Activated gamma-delta T cell treated with Interleukin-2 at 50 U/mL for 16 hours (primary cell): ENCODE results near the gene SH3TC1.

ENCODE experiments used
- DNase-seq: peaks from one replicate; pipeline ENCODE4 v3.0.0-alpha.2; 2020

The SH3TC1 gene

GRCh38 chr4:8198906-8199593, at the start of gene SH3TC1:
SH3TC1 (plus strand) TSS chr4:8199290; CDS start chr4:8205195, 5,905 bp downstream.
- peak; percentile 51 for DNase-seq

GRCh38 chr4:8149664-8150063, 49.4 kb upstream of the SH3TC1 start:
- no peak for DNase-seq

- DNase-seq: no peak
Observed at GRCh38 chr4:8150152-8151090, 48.7 kb upstream of the SH3TC1 start.

GRCh38 chr4:8151165-8151650, 47.9 kb upstream of the SH3TC1 start:
- no peak for DNase-seq

GRCh38 chr4:8152090-8152864, 46.8 kb upstream of the SH3TC1 start:
- DNase-seq: no peak

GRCh38 chr4:8152865-8153257, 46.2 kb upstream of the SH3TC1 start:
- no peak for DNase-seq

- no peak for DNase-seq
Observed at GRCh38 chr4:8153441-8153840, 45.6 kb upstream of the SH3TC1 start.

- no peak for DNase-seq
Observed at GRCh38 chr4:8155048-8155447, 44.0 kb upstream of the SH3TC1 start.

GRCh38 chr4:8155660-8156421, 43.2 kb upstream of the SH3TC1 start:
- no peak for DNase-seq

GRCh38 chr4:8156617-8157016, 42.5 kb upstream of the SH3TC1 start:
- DNase-seq: no peak

GRCh38 chr4:8157496-8157895, 41.6 kb upstream of the SH3TC1 start:
- no peak for DNase-seq

GRCh38 chr4:8157944-8158709, 41.0 kb upstream of the SH3TC1 start:
- no peak for DNase-seq

- peak; percentile 98 for DNase-seq
Observed at GRCh38 chr4:8158710-8159536, 40.2 kb upstream of the SH3TC1 start, which contains the start of gene ABLIM2. ABLIM2 (minus strand) TSS chr4:8158813; CDS start chr4:8158689, 124 bp downstream.

- DNase-seq: no peak
Observed at GRCh38 chr4:8159537-8160232, 39.4 kb upstream of the SH3TC1 start.

GRCh38 chr4:8160233-8160560, 38.9 kb upstream of the SH3TC1 start:
- DNase-seq: no peak

- no peak for DNase-seq
Observed at GRCh38 chr4:8160572-8160971, 38.5 kb upstream of the SH3TC1 start.

GRCh38 chr4:8162625-8163024, 36.5 kb upstream of the SH3TC1 start:
- no peak for DNase-seq

GRCh38 chr4:8163026-8163425, 36.1 kb upstream of the SH3TC1 start:
- DNase-seq: no peak

GRCh38 chr4:8163436-8164193, 35.5 kb upstream of the SH3TC1 start:
- DNase-seq: no peak
